ENCODE results near the gene FHIT. TPM values are rescaled to one million over a fixed set of nuclear protein-coding genes. Genes with fewer than 3 reads are reported as not detected.

FHIT gene
- total and polyA plus RNA-seq, 2 experiments from 2014 or later = 0.22 to 0.90 TPM

DNA sequence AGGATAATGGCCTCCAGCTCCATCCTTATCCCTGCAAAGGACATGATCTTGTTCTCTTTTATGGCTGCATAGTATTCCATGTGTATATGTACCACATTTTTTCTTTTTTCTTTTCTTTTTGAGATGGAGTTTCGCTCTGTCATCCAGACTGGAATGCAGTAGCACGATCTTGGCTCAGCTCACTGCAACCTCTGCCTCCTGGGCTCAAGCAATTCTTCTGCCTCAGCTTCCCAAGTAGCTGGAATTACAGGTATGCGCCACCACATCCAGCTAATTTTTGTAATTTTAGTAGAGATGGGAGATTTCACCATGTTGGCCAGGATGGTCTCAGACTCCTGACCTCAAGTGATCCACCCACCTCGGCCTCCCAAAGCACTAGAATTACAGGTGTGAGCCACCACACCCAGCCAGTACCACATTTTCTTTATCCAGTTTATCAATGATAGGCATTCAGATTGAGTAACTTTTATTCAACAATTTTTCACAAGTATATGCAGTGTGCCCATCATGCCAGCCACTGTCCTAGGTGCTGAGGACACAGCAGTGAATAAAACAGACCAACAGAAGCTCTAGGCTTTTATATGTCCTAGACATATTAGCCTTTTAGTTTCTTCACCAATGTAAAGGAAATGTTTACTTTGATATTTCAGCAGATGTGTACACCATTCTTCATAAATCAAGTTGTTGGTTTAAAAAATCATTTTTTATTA, 815.2 kb downstream of the FHIT start:
- Histone ChIP-seq H3K4me2 (ENCODE audit: unreplicated experiment) (no peak overlapping the region), H2AFZ (no peak overlapping the region), H3K4me3 (no peak overlapping the region), H3K79me2 (ENCODE audit: insufficient read depth) (no peaks in the 10 kb centered on the region), H3K9ac (no peak overlapping the region), H3K36me3 (ENCODE audit: low read depth) (no peaks in the 10 kb centered on the region), H3F3A (ENCODE audit: insufficient read depth) (no peaks in the 10 kb centered on the region), H3K4me1 (ENCODE audit: insufficient read depth) (no peaks in the 10 kb centered on the region), H3K27me3 (replicated peaks; ENCODE audit: insufficient read depth) (no peaks in the 10 kb centered on the region), H3K27ac (no peak overlapping the region), H3K9me3 (ENCODE audit: low read depth) (no peaks in the 10 kb centered on the region), H4K20me1 (ENCODE audit: insufficient read depth) (no peaks in the 10 kb centered on the region), H3K9me2 (ENCODE audit: insufficient read depth) (no peaks in the 10 kb centered on the region)
- in situ Hi-C loops (cut with MboI) = no loop called here
- no peak for TF ChIP-seq EZH2phosphoT487 (IDR thresholded peaks at IDR 0.05; ENCODE audit: insufficient read depth, low read depth)
- no peak for TF ChIP-seq EZH2 (IDR thresholded peaks at IDR 0.05; ENCODE audit: insufficient read depth, poor library complexity, severe bottlenecking)
- DNase-seq = no peak
- 50 to 51% methylated on average over 4 of the region's 4 CpGs for WGBS, 2 experiments (ENCODE audit: low coverage in 1 of 2, low lambda C conversion rate in 2 of 2, missing lambda C conversion rate in 2 of 2)

GRCh38 chr3:60434950-60435349, 816.3 kb downstream of the FHIT start:
- no peak overlapping the region for H3K4me2 ChIP-seq (ENCODE audit: unreplicated experiment)

GRCh38 chr3:60434323-60434722, 816.9 kb downstream of the FHIT start:
- no peak for DNase-seq
- no peak overlapping the region for H3K4me3 ChIP-seq
- no peak overlapping the region for H3K9ac ChIP-seq
- no peak overlapping the region for H3K4me2 ChIP-seq (ENCODE audit: unreplicated experiment)
- H3K27ac ChIP-seq = no peak overlapping the region
- no peaks in the 10 kb centered on the region for H3K9me3 ChIP-seq (ENCODE audit: low read depth)
- TF ChIP-seq EZH2phosphoT487 (IDR thresholded peaks at IDR 0.05; ENCODE audit: insufficient read depth, low read depth) (no peak), EZH2 (IDR thresholded peaks at IDR 0.05; ENCODE audit: insufficient read depth, poor library complexity, severe bottlenecking) (no peak)
- H3K79me2 ChIP-seq (ENCODE audit: insufficient read depth) = no peaks in the 10 kb centered on the region
- H3F3A ChIP-seq (ENCODE audit: insufficient read depth) = no peaks in the 10 kb centered on the region
- no peaks in the 10 kb centered on the region for H3K9me2 ChIP-seq (ENCODE audit: insufficient read depth)
- no peak overlapping the region for H2AFZ ChIP-seq
- no peaks in the 10 kb centered on the region for H3K36me3 ChIP-seq (ENCODE audit: low read depth)
- 26 to 28% methylated on average over 1 of the region's 1 CpG for WGBS, 2 experiments (ENCODE audit: low coverage in 1 of 2, low lambda C conversion rate in 2 of 2, missing lambda C conversion rate in 2 of 2)
- no peaks in the 10 kb centered on the region for H3K4me1 ChIP-seq (ENCODE audit: insufficient read depth)
- H3K27me3 ChIP-seq (replicated peaks; ENCODE audit: insufficient read depth) = no peaks in the 10 kb centered on the region
- no peaks in the 10 kb centered on the region for H4K20me1 ChIP-seq (ENCODE audit: insufficient read depth)
- in situ Hi-C loops (cut with MboI) = no loop called here

More at GRCh38 chr3:60434950-60435349, 816.3 kb downstream of the FHIT start:
- no peaks in the 10 kb centered on the region for H3K9me2 ChIP-seq (ENCODE audit: insufficient read depth)
- H3K9ac ChIP-seq = no peak overlapping the region
- no peak for DNase-seq
- no peaks in the 10 kb centered on the region for H3F3A ChIP-seq (ENCODE audit: insufficient read depth)
- no peaks in the 10 kb centered on the region for H3K36me3 ChIP-seq (ENCODE audit: low read depth)
- no peak overlapping the region for H3K27ac ChIP-seq
- no peaks in the 10 kb centered on the region for H3K27me3 ChIP-seq (replicated peaks; ENCODE audit: insufficient read depth)
- no peak for TF ChIP-seq EZH2phosphoT487 (IDR thresholded peaks at IDR 0.05; ENCODE audit: insufficient read depth, low read depth)
- no peak for TF ChIP-seq EZH2 (IDR thresholded peaks at IDR 0.05; ENCODE audit: insufficient read depth, poor library complexity, severe bottlenecking)
- H4K20me1 ChIP-seq (ENCODE audit: insufficient read depth) = no peaks in the 10 kb centered on the region
- in situ Hi-C loops (cut with MboI) = no loop called here
- H3K79me2 ChIP-seq (ENCODE audit: insufficient read depth) = no peaks in the 10 kb centered on the region
- no peak overlapping the region for H2AFZ ChIP-seq
- H3K4me3 ChIP-seq = no peak overlapping the region
- no peaks in the 10 kb centered on the region for H3K4me1 ChIP-seq (ENCODE audit: insufficient read depth)
- no peaks in the 10 kb centered on the region for H3K9me3 ChIP-seq (ENCODE audit: low read depth)

DNA sequence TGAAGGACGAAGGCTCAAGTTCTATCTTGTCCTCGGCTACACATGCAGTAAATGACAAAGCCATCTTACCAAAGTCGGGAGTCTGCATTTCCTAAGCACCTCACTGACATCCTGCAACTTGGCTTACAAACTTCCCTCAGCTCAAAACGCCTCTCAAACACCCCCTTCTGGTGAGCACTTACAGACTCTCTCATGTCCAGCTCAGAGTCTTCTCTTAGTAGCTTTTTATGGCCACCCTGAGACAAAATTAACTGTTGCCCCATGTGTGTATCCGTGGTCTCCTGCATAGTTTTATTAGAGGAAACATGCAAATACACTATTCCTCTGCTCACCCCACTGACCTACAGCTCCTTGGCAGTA, 819.7 kb downstream of the FHIT start:
- Histone ChIP-seq H3F3A (ENCODE audit: insufficient read depth) (no peaks in the 10 kb centered on the region), H3K9me2 (ENCODE audit: insufficient read depth) (no peaks in the 10 kb centered on the region), H4K20me1 (ENCODE audit: insufficient read depth) (no peaks in the 10 kb centered on the region), H2AFZ (no peak overlapping the region), H3K79me2 (ENCODE audit: insufficient read depth) (no peaks in the 10 kb centered on the region), H3K36me3 (ENCODE audit: low read depth) (no peaks in the 10 kb centered on the region), H3K4me2 (ENCODE audit: unreplicated experiment) (no peak overlapping the region), H3K4me3 (no peak overlapping the region), H3K9ac (no peak overlapping the region), H3K9me3 (ENCODE audit: low read depth) (no peaks in the 10 kb centered on the region), H3K4me1 (ENCODE audit: insufficient read depth) (no peaks in the 10 kb centered on the region), H3K27ac (no peak overlapping the region), H3K27me3 (replicated peaks; ENCODE audit: insufficient read depth) (0 out of 2 replicates have a peak, but pooled peaks cover 3% of the 10 kb centered on the region)
- in situ Hi-C loops (cut with MboI) = no loop called here
- 29 to 31% methylated on average over 5 of the region's 5 CpGs for WGBS, 2 experiments (ENCODE audit: low coverage in 1 of 2, low lambda C conversion rate in 2 of 2, missing lambda C conversion rate in 2 of 2)
- TF ChIP-seq EZH2phosphoT487 (IDR thresholded peaks at IDR 0.05; ENCODE audit: insufficient read depth, low read depth) (no peak), EZH2 (IDR thresholded peaks at IDR 0.05; ENCODE audit: insufficient read depth, poor library complexity, severe bottlenecking) (no peak)
- peak; percentile 29 for DNase-seq

Data from GM23248 (cell line).